Activated T-helper 1 cell treated with anti-CD3 and anti-CD28 coated beads, Interleukin-12 subunit alpha, Interleukin-12 subunit beta, Interleukin-2, Interleukin-4 antibody, amounts not matched to agents 30 ng/mL and 10 ng/mL and 1 ng/mL, durations not matched to agents 14 hours and 24 hours and 36 hours (primary cell): ENCODE results near the gene AGT. TPM values are rescaled to one million over a fixed set of nuclear protein-coding genes. Genes with fewer than 3 reads are reported as not detected.

Experiments
- DNase-seq: peaks from one replicate; pipeline ENCODE4 v3.0.0; 2021; ENCODE audit warnings: low spot score
- H3K27ac Mint-ChIP-seq: one replicate; pipeline ENCODE4 v1.8.0; 2021; ENCODE audit warnings: mild to moderate bottlenecking, mixed read lengths
- H3K27me3 Mint-ChIP-seq: one replicate; pipeline ENCODE4 v1.8.0; 2022; ENCODE audit warnings: mild to moderate bottlenecking, moderate library complexity, mixed read lengths; ENCODE audit not compliant: insufficient read depth
- H3K36me3 Mint-ChIP-seq: one replicate; pipeline ENCODE4 v1.8.0; 2021; ENCODE audit warnings: low read depth, mixed read lengths
- H3K4me1 Mint-ChIP-seq: one replicate; pipeline ENCODE4 v1.8.0; 2021; ENCODE audit warnings: low read depth, mixed read lengths
- H3K4me3 Mint-ChIP-seq: one replicate; pipeline ENCODE4 v1.8.0; 2021; ENCODE audit warnings: mild to moderate bottlenecking, moderate library complexity, mixed read lengths
- H3K9me3 Mint-ChIP-seq: one replicate; pipeline ENCODE4 v1.8.0; 2021; ENCODE audit warnings: mixed read lengths
- intact Hi-C: fragments of 100-400 bp; cut with micrococcal nuclease; formaldehyde crosslinking; loops from one replicate; pipeline ENCODE4 v1.15.1; 2024
- total RNA-seq: library from RNA; stranded (reverse); gene quantifications from 2 replicates; pipeline ENCODE4 v1.2.3, GENCODE V29; 2022

Gene AGT
- not detected in 2 replicates for total RNA-seq

- Mint-ChIP-seq H3K36me3 (no peaks in the 10 kb centered on the region), H3K27me3 (peaks cover 5% of the 10 kb centered on the region), H3K9me3 (peaks cover 4% of the 10 kb centered on the region), H3K4me1 (no peaks in the 10 kb centered on the region), H3K27ac (no peak within 1 kb of the TSS), H3K4me3 (no peak within 1 kb of the TSS)
- no peak for DNase-seq
- intact Hi-C loops: no loop called here
Observed at GRCh38 chr1:230713915-230714764, at the start of gene AGT. AGT (minus strand) TSS chr1:230714122; CDS start chr1:230710823, 3,299 bp downstream.

GRCh38 chr1:230761443-230762167 lies 47.7 kb upstream of the AGT start:
- no peaks in the 10 kb centered on the region for H3K9me3 Mint-ChIP-seq
- DNase-seq: no peak
- intact Hi-C loops: no loop called here
- no peaks in the 10 kb centered on the region for H3K27me3 Mint-ChIP-seq
- no peaks in the 10 kb centered on the region for H3K36me3 Mint-ChIP-seq
- no peaks in the 10 kb centered on the region for H3K4me1 Mint-ChIP-seq
- no peak overlapping the region for H3K4me3 Mint-ChIP-seq
- H3K27ac Mint-ChIP-seq: no peak overlapping the region

- H3K27ac Mint-ChIP-seq: no peak overlapping the region
- H3K4me1 Mint-ChIP-seq: no peaks in the 10 kb centered on the region
- H3K9me3 Mint-ChIP-seq: no peaks in the 10 kb centered on the region
- DNase-seq: no peak
- no peak overlapping the region for H3K4me3 Mint-ChIP-seq
- no peaks in the 10 kb centered on the region for H3K36me3 Mint-ChIP-seq
- intact Hi-C loops: no loop called here
- H3K27me3 Mint-ChIP-seq: no peaks in the 10 kb centered on the region
Observed at GRCh38 chr1:230760360-230760827, 46.5 kb upstream of the AGT start.

- H3K4me1 Mint-ChIP-seq: no peaks in the 10 kb centered on the region
- intact Hi-C loops: no loop called here
- H3K27ac Mint-ChIP-seq: no peak overlapping the region
- H3K9me3 Mint-ChIP-seq: no peaks in the 10 kb centered on the region
- H3K4me3 Mint-ChIP-seq: no peak overlapping the region
- no peaks in the 10 kb centered on the region for H3K36me3 Mint-ChIP-seq
- no peak for DNase-seq
- no peaks in the 10 kb centered on the region for H3K27me3 Mint-ChIP-seq
Observed at GRCh38 chr1:230759369-230760065, 45.6 kb upstream of the AGT start.

GRCh38 chr1:230758709-230759368 lies 44.9 kb upstream of the AGT start:
- Mint-ChIP-seq H3K4me3 (no peak overlapping the region), H3K36me3 (no peaks in the 10 kb centered on the region), H3K27ac (no peak overlapping the region), H3K27me3 (no peaks in the 10 kb centered on the region), H3K9me3 (no peaks in the 10 kb centered on the region), H3K4me1 (peaks cover 3% of the 10 kb centered on the region)
- DNase-seq: no peak
- intact Hi-C loops: no loop called here

- Mint-ChIP-seq H3K36me3 (no peaks in the 10 kb centered on the region), H3K27ac (no peak overlapping the region), H3K9me3 (no peaks in the 10 kb centered on the region), H3K4me3 (no peak overlapping the region), H3K27me3 (no peaks in the 10 kb centered on the region), H3K4me1 (peaks cover 8% of the 10 kb centered on the region)
- intact Hi-C loops: no loop called here
- DNase-seq: no peak
Observed at GRCh38 chr1:230757856-230758708, 44.2 kb upstream of the AGT start.

- H3K4me3 Mint-ChIP-seq: no peak overlapping the region
- no peak for DNase-seq
- H3K27ac Mint-ChIP-seq: no peak overlapping the region
- intact Hi-C loops: loop anchor here (1.0 to 5.0 kb wide), 3 partner anchors 27 to 223 kb away; partner anchors contain the start of genes ARV1, C1orf198 and TTC13
- H3K9me3 Mint-ChIP-seq: no peaks in the 10 kb centered on the region
- H3K27me3 Mint-ChIP-seq: no peaks in the 10 kb centered on the region
- H3K4me1 Mint-ChIP-seq: peaks cover 8% of the 10 kb centered on the region
- H3K36me3 Mint-ChIP-seq: no peaks in the 10 kb centered on the region
Observed at GRCh38 chr1:230754796-230755195, 40.9 kb upstream of the AGT start.

GRCh38 chr1:230753586-230754251 lies 39.8 kb upstream of the AGT start:
- Mint-ChIP-seq H3K4me3 (peak overlapping the region; percentile 68), H3K27me3 (no peaks in the 10 kb centered on the region), H3K4me1 (peaks cover 8% of the 10 kb centered on the region), H3K36me3 (no peaks in the 10 kb centered on the region), H3K9me3 (no peaks in the 10 kb centered on the region), H3K27ac (peak overlapping the region; percentile 76)
- DNase-seq: peak; percentile 26
- intact Hi-C loops: loop anchor here (1.0 to 5.0 kb wide), 3 partner anchors 28 to 224 kb away; partner anchors contain the start of genes ARV1, C1orf198 and TTC13

GRCh38 chr1:230753191-230753585 lies 39.3 kb upstream of the AGT start:
- no peak overlapping the region for H3K27ac Mint-ChIP-seq
- peaks cover 8% of the 10 kb centered on the region for H3K4me1 Mint-ChIP-seq
- H3K27me3 Mint-ChIP-seq: no peaks in the 10 kb centered on the region
- H3K36me3 Mint-ChIP-seq: no peaks in the 10 kb centered on the region
- intact Hi-C loops: loop anchor here (5.0 kb wide), 2 partner anchors 114 to 224 kb away; partner anchors contain the start of genes ARV1, C1orf198 and TTC13
- H3K9me3 Mint-ChIP-seq: no peaks in the 10 kb centered on the region
- no peak for DNase-seq
- peak overlapping the region; percentile 15 for H3K4me3 Mint-ChIP-seq

GRCh38 chr1:230752407-230752806 lies 38.5 kb upstream of the AGT start:
- Mint-ChIP-seq H3K4me1 (peaks cover 8% of the 10 kb centered on the region), H3K27ac (no peak overlapping the region), H3K9me3 (no peaks in the 10 kb centered on the region), H3K36me3 (no peaks in the 10 kb centered on the region), H3K4me3 (no peak overlapping the region), H3K27me3 (no peaks in the 10 kb centered on the region)
- no peak for DNase-seq
- intact Hi-C loops: loop anchor here (5.0 kb wide), 2 partner anchors 115 to 225 kb away; partner anchors contain the start of genes ARV1, C1orf198 and TTC13

- Mint-ChIP-seq H3K36me3 (no peaks in the 10 kb centered on the region), H3K4me3 (no peak overlapping the region), H3K27ac (no peak overlapping the region), H3K4me1 (peaks cover 8% of the 10 kb centered on the region), H3K27me3 (no peaks in the 10 kb centered on the region), H3K9me3 (no peaks in the 10 kb centered on the region)
- DNase-seq: no peak
- intact Hi-C loops: loop anchor here (5.0 kb wide), 2 partner anchors 116 to 226 kb away; partner anchors contain the start of genes ARV1, C1orf198 and TTC13
Observed at GRCh38 chr1:230750986-230751625, 37.2 kb upstream of the AGT start.
